ENCODE data around the gene TMCO2. TPM values are rescaled to one million over a fixed set of nuclear protein-coding genes. Genes with fewer than 3 reads are reported as not detected.

The TMCO2 gene
- total RNA-seq, 1 donor from 2014 or later: 0.54 TPM

DNA sequence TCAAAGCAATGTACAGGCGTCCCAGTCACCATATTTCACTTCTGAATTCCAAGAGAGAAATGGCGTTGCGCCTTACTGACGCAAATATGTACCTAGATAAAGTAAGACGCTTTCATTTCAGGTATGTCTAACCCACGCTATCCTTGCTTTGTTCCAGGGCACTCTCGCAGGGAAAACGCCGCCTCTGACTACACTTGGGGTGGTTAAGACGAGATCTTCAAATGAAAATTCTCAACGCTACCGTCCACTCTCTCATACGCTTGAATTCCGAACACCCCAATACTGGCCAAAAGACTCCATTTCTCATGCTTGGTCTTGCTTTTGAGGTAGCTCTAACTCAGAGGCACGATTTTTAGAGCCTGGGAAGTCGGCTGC lies 9.6 kb downstream of the TMCO2 start:
- Mint-ChIP-seq H3K4me1 (ENCODE audit: unreplicated experiment) (peaks cover 6% of the 10 kb centered on the region), H3K27ac (ENCODE audit: unreplicated experiment) (peak overlapping the region; percentile 99), H3K27me3 (ENCODE audit: unreplicated experiment) (peaks cover 17% of the 10 kb centered on the region), H3K4me3 (ENCODE audit: unreplicated experiment) (peak overlapping the region; percentile 97), H3K9me3 (ENCODE audit: unreplicated experiment) (no peaks in the 10 kb centered on the region), H3K36me3 (ENCODE audit: low read depth, unreplicated experiment) (peaks cover 18% of the 10 kb centered on the region)
- no peak for DNase-seq (ENCODE audit: low spot score)
- TF ChIP-seq, protein P1, sequence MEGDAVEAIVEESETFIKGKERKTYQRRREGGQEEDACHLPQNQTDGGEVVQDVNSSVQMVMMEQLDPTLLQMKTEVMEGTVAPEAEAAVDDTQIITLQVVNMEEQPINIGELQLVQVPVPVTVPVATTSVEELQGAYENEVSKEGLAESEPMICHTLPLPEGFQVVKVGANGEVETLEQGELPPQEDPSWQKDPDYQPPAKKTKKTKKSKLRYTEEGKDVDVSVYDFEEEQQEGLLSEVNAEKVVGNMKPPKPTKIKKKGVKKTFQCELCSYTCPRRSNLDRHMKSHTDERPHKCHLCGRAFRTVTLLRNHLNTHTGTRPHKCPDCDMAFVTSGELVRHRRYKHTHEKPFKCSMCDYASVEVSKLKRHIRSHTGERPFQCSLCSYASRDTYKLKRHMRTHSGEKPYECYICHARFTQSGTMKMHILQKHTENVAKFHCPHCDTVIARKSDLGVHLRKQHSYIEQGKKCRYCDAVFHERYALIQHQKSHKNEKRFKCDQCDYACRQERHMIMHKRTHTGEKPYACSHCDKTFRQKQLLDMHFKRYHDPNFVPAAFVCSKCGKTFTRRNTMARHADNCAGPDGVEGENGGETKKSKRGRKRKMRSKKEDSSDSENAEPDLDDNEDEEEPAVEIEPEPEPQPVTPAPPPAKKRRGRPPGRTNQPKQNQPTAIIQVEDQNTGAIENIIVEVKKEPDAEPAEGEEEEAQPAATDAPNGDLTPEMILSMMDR (IDR thresholded peaks at IDR 0.05; ENCODE audit: unreplicated experiment): no peak

DNA sequence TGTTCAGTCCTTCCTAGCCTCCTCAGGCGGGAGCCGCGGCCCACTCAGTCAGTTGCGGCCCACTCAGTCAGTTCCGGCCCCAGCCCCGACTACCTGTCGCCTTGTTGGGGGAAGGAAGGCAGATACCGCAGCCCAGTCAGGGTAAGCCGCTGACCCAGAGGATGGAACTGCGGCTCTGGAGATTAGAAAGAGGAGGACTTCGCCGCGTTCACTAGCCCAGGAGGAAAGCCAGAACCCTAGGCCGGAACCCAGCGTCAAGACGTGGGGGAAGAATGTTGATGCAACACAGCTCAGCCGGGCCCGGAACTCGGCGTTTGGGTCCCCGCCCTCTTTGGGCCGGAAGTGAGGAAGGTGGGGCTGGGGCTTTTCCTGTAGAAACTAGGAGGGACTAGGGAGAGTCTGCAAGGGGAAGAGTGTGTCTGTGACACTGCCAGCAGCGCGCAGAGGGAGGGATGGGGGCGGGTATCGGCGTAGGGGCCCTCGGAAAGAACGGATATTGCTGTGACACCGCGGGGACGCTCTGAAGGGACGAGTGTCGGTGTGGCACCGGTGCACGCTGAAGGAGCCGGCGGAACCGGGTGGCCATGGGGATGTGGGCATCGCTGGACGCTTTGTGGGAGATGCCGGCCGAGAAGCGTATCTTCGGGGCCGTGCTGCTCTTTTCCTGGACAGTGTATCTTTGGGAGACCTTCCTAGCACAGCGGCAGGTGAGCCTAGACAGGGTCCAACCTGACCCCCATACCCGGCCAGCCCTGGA lies 10.1 kb downstream of the TMCO2 start, which contains the start of gene ZMPSTE24:
Gene ZMPSTE24, plus strand, starts transcription at position 549 of the 757 bp plus-strand sequence. Its CDS starts 36 bp downstream, at position 585.
- peaks cover 6% of the 10 kb centered on the region for H3K4me1 Mint-ChIP-seq (ENCODE audit: unreplicated experiment)
- H3K27me3 Mint-ChIP-seq (ENCODE audit: unreplicated experiment): peaks cover 17% of the 10 kb centered on the region
- TF ChIP-seq, protein P1 (IDR thresholded peaks at IDR 0.05; ENCODE audit: unreplicated experiment): no peak
- peaks cover 22% of the 10 kb centered on the region for H3K36me3 Mint-ChIP-seq (ENCODE audit: low read depth, unreplicated experiment)
- H3K9me3 Mint-ChIP-seq (ENCODE audit: unreplicated experiment): no peaks in the 10 kb centered on the region
- peak within 1 kb of the TSS; percentile 99 for H3K27ac Mint-ChIP-seq (ENCODE audit: unreplicated experiment)
- peak within 1 kb of the TSS; percentile 97 for H3K4me3 Mint-ChIP-seq (ENCODE audit: unreplicated experiment)
- peak; percentile 94 for DNase-seq (ENCODE audit: low spot score)

DNA sequence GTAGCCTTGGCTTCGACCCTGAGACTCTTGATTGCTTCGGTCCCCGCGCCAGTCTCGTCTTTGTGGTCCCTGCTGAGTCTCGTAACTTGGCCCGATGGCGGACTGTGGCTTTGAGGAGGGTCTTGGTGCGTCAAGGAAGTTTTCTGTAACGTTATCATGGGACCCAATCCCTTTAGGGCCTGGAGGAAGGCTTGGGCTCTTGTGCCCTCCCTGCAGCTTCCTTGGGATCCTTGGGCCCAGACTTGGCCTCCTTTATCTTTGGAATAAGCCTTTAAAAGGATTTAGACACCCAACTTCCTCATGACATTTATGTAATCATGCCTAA lies 10.7 kb downstream of the TMCO2 start:
- peak overlapping the region; percentile 99 for H3K27ac Mint-ChIP-seq (ENCODE audit: unreplicated experiment)
- H3K9me3 Mint-ChIP-seq (ENCODE audit: unreplicated experiment): no peaks in the 10 kb centered on the region
- peaks cover 6% of the 10 kb centered on the region for H3K4me1 Mint-ChIP-seq (ENCODE audit: unreplicated experiment)
- DNase-seq (ENCODE audit: low spot score): no peak
- peaks cover 17% of the 10 kb centered on the region for H3K27me3 Mint-ChIP-seq (ENCODE audit: unreplicated experiment)
- H3K36me3 Mint-ChIP-seq (ENCODE audit: low read depth, unreplicated experiment): peaks cover 23% of the 10 kb centered on the region
- TF ChIP-seq, protein P1 (IDR thresholded peaks at IDR 0.05; ENCODE audit: unreplicated experiment): no peak
- H3K4me3 Mint-ChIP-seq (ENCODE audit: unreplicated experiment): peak overlapping the region; percentile 97

DNA sequence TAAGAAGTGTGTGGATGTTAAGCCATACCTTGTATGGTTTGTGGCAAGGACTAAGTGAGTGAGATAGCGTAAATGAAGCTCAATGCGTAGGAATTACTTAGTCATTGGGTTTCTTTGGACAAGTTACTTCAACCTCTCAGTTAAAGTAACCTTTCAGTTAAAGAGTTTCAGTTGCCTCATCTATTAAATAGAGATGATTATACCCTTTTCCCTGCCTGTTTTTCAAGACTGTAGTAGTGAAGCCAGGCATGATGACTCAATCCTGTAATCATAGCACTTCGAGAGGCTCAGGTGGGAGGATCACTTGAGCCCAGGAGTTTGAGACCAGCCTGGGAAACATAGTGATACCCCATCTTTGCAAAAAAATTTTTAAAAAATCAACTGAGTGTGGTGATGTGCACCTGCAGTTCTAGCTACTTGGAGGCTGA lies 16.6 kb downstream of the TMCO2 start:
- no peak overlapping the region for H3K27ac Mint-ChIP-seq (ENCODE audit: unreplicated experiment)
- H3K9me3 Mint-ChIP-seq (ENCODE audit: unreplicated experiment): no peaks in the 10 kb centered on the region
- TF ChIP-seq, protein P1 (IDR thresholded peaks at IDR 0.05; ENCODE audit: unreplicated experiment): no peak
- no peak for DNase-seq (ENCODE audit: low spot score)
- peaks cover 3% of the 10 kb centered on the region for H3K27me3 Mint-ChIP-seq (ENCODE audit: unreplicated experiment)
- H3K4me1 Mint-ChIP-seq (ENCODE audit: unreplicated experiment): peaks cover 2% of the 10 kb centered on the region
- H3K36me3 Mint-ChIP-seq (ENCODE audit: low read depth, unreplicated experiment): peaks cover 23% of the 10 kb centered on the region
- H3K4me3 Mint-ChIP-seq (ENCODE audit: unreplicated experiment): no peak overlapping the region

DNA sequence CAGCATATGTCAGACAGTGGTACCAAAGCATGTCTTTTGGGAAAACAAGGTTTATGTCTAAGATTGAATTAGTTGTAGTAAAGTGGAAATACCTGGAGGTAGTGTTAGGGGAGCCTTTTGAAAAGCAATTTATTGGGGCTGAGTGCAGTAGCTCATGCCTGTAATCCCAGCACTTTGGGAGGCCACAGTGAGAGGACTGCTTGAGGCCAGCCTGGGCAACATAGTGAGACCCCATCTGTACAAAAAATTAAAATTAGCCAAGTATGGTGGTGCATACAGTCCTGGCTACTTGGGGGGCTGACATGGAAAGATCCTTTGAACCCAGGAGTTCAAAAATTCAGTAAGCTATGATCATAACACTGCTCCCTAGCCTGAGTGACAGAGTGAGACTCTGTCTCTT lies 17.6 kb downstream of the TMCO2 start:
- TF ChIP-seq, protein P1 (IDR thresholded peaks at IDR 0.05; ENCODE audit: unreplicated experiment): no peak
- H3K27ac Mint-ChIP-seq (ENCODE audit: unreplicated experiment): no peak overlapping the region
- H3K36me3 Mint-ChIP-seq (ENCODE audit: low read depth, unreplicated experiment): peaks cover 29% of the 10 kb centered on the region
- H3K4me3 Mint-ChIP-seq (ENCODE audit: unreplicated experiment): no peak overlapping the region
- H3K4me1 Mint-ChIP-seq (ENCODE audit: unreplicated experiment): no peaks in the 10 kb centered on the region
- DNase-seq (ENCODE audit: low spot score): no peak
- H3K9me3 Mint-ChIP-seq (ENCODE audit: unreplicated experiment): no peaks in the 10 kb centered on the region
- peaks cover 3% of the 10 kb centered on the region for H3K27me3 Mint-ChIP-seq (ENCODE audit: unreplicated experiment)
